K562 (cell line): ENCODE results near the gene RNF144A. TPM values are rescaled to one million over a fixed set of nuclear protein-coding genes. Genes with fewer than 3 reads are reported as not detected.

Experiments used
- ATAC-seq: fragments of 200-7000 bp; cut with Tn5 transposase; 3 replicates; pipeline ENCODE4 v1.9.1; 2020; ENCODE audit warnings: moderate library complexity
- BruUV-seq: library from RNA; stranded (reverse); fragments of 400-500 nt; replicated peaks from 2 replicates; lab custom pipeline; 2021; lab: Mats Ljungman, UMichigan
- CTCF ChIA-PET: fragments of 300-600 bp; formaldehyde crosslinking; extraction: SDS; loops from one replicate; lab custom pipeline; 2021; ENCODE audit warnings: low intra/inter-chr PET ratio; lab: Yijun Ruan, JAX
- POLR2A ChIA-PET: fragments of 300-600, 350-650 bp; sonication (Branson Sonifier 250); formaldehyde crosslinking; extraction: SDS; loops from one replicate; lab custom pipeline; 2021; ENCODE audit warnings: antibody characterized with exemption, inconsistent platforms; lab: Yijun Ruan, JAX
- DNase-seq, 4 experiments: peaks; one replicate each; pipeline versions ENCODE4 v3.0.0 to v3.0.0-alpha.2; 2011 to 2018; ENCODE audit warnings: low spot score in 3 of 4, mixed read lengths in 3 of 4; ENCODE audit errors: extremely low read depth in 1 of 4
- FAIRE-seq: peaks from 2 replicates; lab custom pipeline; 2011; peaks lifted over from hg19 to GRCh38; lab: Jason Lieb, UNC
- H2AFZ ChIP-seq: 2 replicates; pipeline ENCODE4 v1.6.0; 2011; ENCODE audit warnings: low read depth, low read length, control low read depth, inconsistent platforms
- H3K27ac ChIP-seq: fragments of 200-600 bp; 3 replicates; pipeline ENCODE4 v1.8.0; 2011; ENCODE audit warnings: low read depth, mild to moderate bottlenecking, control low read depth, inconsistent platforms, low read length, moderate library complexity, mixed read lengths; ENCODE audit errors: extremely low read depth
- H3K27me3 ChIP-seq, 2 experiments: fragments of 300-600 bp in 1 of 2; 2 replicates in 1 of 2; 3 replicates in 1 of 2; pipeline versions ENCODE4 v1.6.0 to v1.8.0; 2011; ENCODE audit warnings: inconsistent platforms in 2 of 2, low read length in 2 of 2, mild to moderate bottlenecking in 1 of 2, mixed read lengths in 1 of 2, moderate library complexity in 1 of 2; ENCODE audit not compliant: control insufficient read depth in 2 of 2, insufficient read depth in 2 of 2
- H3K36me3 ChIP-seq: fragments of 300-600 bp; 3 replicates; pipeline ENCODE4 v1.8.0; 2011; ENCODE audit warnings: mild to moderate bottlenecking, low read length, inconsistent platforms; ENCODE audit not compliant: control insufficient read depth, insufficient read depth
- H3K4me1 ChIP-seq, 2 experiments: fragments of 200-600 bp in 1 of 2; replicated peaks in 1 of 2; 2 replicates in 1 of 2; 3 replicates in 1 of 2; pipeline versions ENCODE4 v1.5.1 to v1.8.0; 2011; ENCODE audit warnings: inconsistent platforms in 2 of 2, low read length in 2 of 2, mild to moderate bottlenecking in 1 of 2, mixed read lengths in 1 of 2, moderate library complexity in 1 of 2; ENCODE audit not compliant: control insufficient read depth in 2 of 2, insufficient read depth in 2 of 2
- H3K4me2 ChIP-seq: 2 replicates; pipeline ENCODE4 v1.6.1; 2011; ENCODE audit warnings: low read length, control low read depth, inconsistent platforms, mixed read lengths; ENCODE audit not compliant: insufficient read depth
- H3K4me3 ChIP-seq: fragments of 200-600 bp; sonication (generic), shearing (Covaris generic); 2 replicates; pipeline ENCODE4 v1.5.1; 2016; ENCODE audit warnings: control low read depth, inconsistent platforms
- H3K79me2 ChIP-seq: fragments of 200-600 bp; 3 replicates; pipeline ENCODE4 v1.8.0; 2011; ENCODE audit warnings: low read length, inconsistent platforms; ENCODE audit not compliant: control insufficient read depth, insufficient read depth
- H3K9ac ChIP-seq, 2 experiments: 2 replicates each; pipeline versions ENCODE4 v1.6.0 to v1.6.1; 2011; ENCODE audit warnings: low read depth in 2 of 2, low read length in 2 of 2, control low read depth in 1 of 2, inconsistent platforms in 1 of 2, mild to moderate bottlenecking in 1 of 2, mixed read lengths in 1 of 2; ENCODE audit not compliant: insufficient read depth in 1 of 2
- H3K9me1 ChIP-seq: one replicate; pipeline ENCODE4 v1.6.0; 2011; ENCODE audit warnings: inconsistent platforms, mild to moderate bottlenecking, low read length, moderate library complexity; ENCODE audit not compliant: control insufficient read depth, insufficient read depth
- H3K9me3 ChIP-seq: replicated peaks from 2 replicates; pipeline ENCODE4 v1.5.1; 2011; ENCODE audit warnings: low read depth, low read length, inconsistent platforms; ENCODE audit not compliant: control insufficient read depth, insufficient read depth
- H4K20me1 ChIP-seq: replicated peaks from 2 replicates; pipeline ENCODE4 v1.6.1; 2011; ENCODE audit warnings: low read length, inconsistent platforms, mixed read lengths; ENCODE audit not compliant: control insufficient read depth, insufficient read depth
- BCLAF1 ChIP-seq, 2 experiments: fragments of 450-650 bp in 1 of 2; IDR thresholded peaks; 2 replicates each; pipeline ENCODE4 v1.6.1; 2011 to 2017; ENCODE audit warnings: low read depth in 2 of 2, antibody characterized with exemption in 1 of 2, borderline replicate concordance in 1 of 2, low read length in 1 of 2, mild to moderate bottlenecking in 1 of 2, mixed read lengths in 1 of 2; ENCODE audit not compliant: control insufficient read depth in 1 of 2
- WGBS: fragments of 100-300 bp; shearing (Covaris generic); methylation state at CpG from one replicate; pipeline ENCODE4 v1.1.6; 2016; ENCODE audit warnings: low coverage, mixed read lengths; ENCODE audit not compliant: insufficient coverage; ENCODE audit errors: missing lambda C conversion rate; 5-methylcytosine and 5-hydroxymethylcytosine counted together
- in situ Hi-C: fragments of 300-500 bp; cut with MboI; formaldehyde crosslinking; loops from 4 replicates; pipeline ENCODE4 v1.15.0; 2018; ENCODE audit warnings: inconsistent platforms, mixed read lengths
- intact Hi-C: fragments of 100-400 bp; cut with micrococcal nuclease; formaldehyde crosslinking; loops from 2 replicates; pipeline ENCODE4 v1.14.2; 2022
- polyA plus RNA-seq, 8 experiments: library from polyadenylated mRNA; depleted of rRNA in 4 of 8; stranded (reverse) in 5 of 8; unstranded in 3 of 8; fragments of >200 nt; fragmentation: Nextera tagmentation in 2 of 8; fragmentation: Illumina TruSeq in 1 of 8; extraction: Ambion mirVana in 2 of 8; extraction: Trizol in 1 of 8; gene quantifications; 2 replicates each; pipeline versions ENCODE4 v1.2.1 to v1.2.3, GENCODE V29; 2011 to 2014; ENCODE audit warnings: inconsistent platforms in 1 of 8, missing spikeins in 1 of 8
- total RNA-seq, 7 experiments: library from RNA; depleted of rRNA in 6 of 7; stranded (reverse); fragments of >200 nt in 6 of 7; fragmentation: Illumina TruSeq in 2 of 7; extraction: Trizol in 2 of 7; gene quantifications; 2 replicates each; pipeline versions ENCODE4 v1.2.1 to v1.2.3, GENCODE V29; 2011 to 2021; ENCODE audit warnings: low replicate concordance in 1 of 7

Gene RNF144A
- total and polyA plus RNA-seq, 9 of the 15 experiments (the other 6 are each of a cell fraction or from before 2014, with no cell fraction given) = 0.96 to 11.3 (median 6.2) TPM

GRCh38 chr2:7089898-7090510 lies 172.8 kb downstream of the RNF144A start:
- POLR2A ChIA-PET = no interaction called here
- in situ Hi-C loops = loop anchor here (25.0 kb wide), 1 partner anchor 1597 kb away; the partner anchor contains the start of gene ID2

More at GRCh38 chr2:7089898-7090510, 172.8 kb downstream of the RNF144A start:
- TF ChIP-seq BCLAF1 (IDR thresholded peaks at IDR 0.05; ENCODE audit: borderline replicate concordance in 1 of 2, control insufficient read depth in 1 of 2, low read depth in 2 of 2, low read length in 1 of 2) = no peak
- 14% methylated on average over 23 of the region's 26 CpGs for WGBS
- peaks cover 9 to 53% of the 10 kb centered on the region in 2 experiments; a peak in 4 of 5 replicates for H3K27me3 ChIP-seq
- H3K4me3 ChIP-seq = no peak overlapping the region
- CTCF ChIA-PET = no interaction called here
- FAIRE-seq = no peak
- peaks cover 0 to 5% of the 10 kb centered on the region in 2 experiments; a peak in 2 of 5 replicates for H3K4me1 ChIP-seq
- no peak overlapping the region for H3K4me2 ChIP-seq
- H3K36me3 ChIP-seq = no peaks in the 10 kb centered on the region
- H3K9me3 ChIP-seq = no peaks in the 10 kb centered on the region
- no peak overlapping the region for H2AFZ ChIP-seq
- no TSS peak for BruUV-seq
- H3K79me2 ChIP-seq = no peaks in the 10 kb centered on the region
- ATAC-seq = no peak
- no peaks in the 10 kb centered on the region for H4K20me1 ChIP-seq
- H3K9me1 ChIP-seq = no peaks in the 10 kb centered on the region
- no peak overlapping the region for H3K9ac ChIP-seq
- no peak overlapping the region for H3K27ac ChIP-seq
- intact Hi-C loops = loop anchor here (10.0 kb wide), 1 partner anchor 1595 kb away; the partner anchor contains the start of gene ID2
- DNase-seq = no peak
